ENCODE measurements around the gene GXYLT1. TPM values are rescaled to one million over a fixed set of nuclear protein-coding genes. Genes with fewer than 3 reads are reported as not detected.

The GXYLT1 gene
- total and polyA plus RNA-seq, 2 of the 13 experiments (the other 11 are each of a cell fraction or from before 2014, with no cell fraction given), result 7.8 to 17.0 TPM

DNA sequence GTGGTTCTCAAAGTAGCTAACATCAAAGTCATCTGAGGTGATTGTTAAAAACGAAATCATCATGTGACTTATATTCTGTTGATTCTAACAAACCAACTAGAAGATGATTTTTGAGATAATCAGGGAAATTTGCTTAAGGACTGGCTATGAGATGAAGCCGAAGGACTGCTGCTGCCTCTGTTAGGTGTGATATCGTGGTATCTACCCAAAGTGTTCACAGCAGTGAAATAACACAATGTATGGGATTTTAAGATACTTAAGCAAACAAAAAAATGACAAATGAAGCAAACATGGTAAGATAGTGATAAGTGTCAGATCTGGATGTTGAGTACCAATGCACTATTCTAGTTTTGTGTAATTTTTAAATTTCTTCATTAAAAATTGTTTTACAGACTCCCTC, 59.1 kb downstream of the GXYLT1 start (continued):
- TF ChIP-seq, protein P1, sequence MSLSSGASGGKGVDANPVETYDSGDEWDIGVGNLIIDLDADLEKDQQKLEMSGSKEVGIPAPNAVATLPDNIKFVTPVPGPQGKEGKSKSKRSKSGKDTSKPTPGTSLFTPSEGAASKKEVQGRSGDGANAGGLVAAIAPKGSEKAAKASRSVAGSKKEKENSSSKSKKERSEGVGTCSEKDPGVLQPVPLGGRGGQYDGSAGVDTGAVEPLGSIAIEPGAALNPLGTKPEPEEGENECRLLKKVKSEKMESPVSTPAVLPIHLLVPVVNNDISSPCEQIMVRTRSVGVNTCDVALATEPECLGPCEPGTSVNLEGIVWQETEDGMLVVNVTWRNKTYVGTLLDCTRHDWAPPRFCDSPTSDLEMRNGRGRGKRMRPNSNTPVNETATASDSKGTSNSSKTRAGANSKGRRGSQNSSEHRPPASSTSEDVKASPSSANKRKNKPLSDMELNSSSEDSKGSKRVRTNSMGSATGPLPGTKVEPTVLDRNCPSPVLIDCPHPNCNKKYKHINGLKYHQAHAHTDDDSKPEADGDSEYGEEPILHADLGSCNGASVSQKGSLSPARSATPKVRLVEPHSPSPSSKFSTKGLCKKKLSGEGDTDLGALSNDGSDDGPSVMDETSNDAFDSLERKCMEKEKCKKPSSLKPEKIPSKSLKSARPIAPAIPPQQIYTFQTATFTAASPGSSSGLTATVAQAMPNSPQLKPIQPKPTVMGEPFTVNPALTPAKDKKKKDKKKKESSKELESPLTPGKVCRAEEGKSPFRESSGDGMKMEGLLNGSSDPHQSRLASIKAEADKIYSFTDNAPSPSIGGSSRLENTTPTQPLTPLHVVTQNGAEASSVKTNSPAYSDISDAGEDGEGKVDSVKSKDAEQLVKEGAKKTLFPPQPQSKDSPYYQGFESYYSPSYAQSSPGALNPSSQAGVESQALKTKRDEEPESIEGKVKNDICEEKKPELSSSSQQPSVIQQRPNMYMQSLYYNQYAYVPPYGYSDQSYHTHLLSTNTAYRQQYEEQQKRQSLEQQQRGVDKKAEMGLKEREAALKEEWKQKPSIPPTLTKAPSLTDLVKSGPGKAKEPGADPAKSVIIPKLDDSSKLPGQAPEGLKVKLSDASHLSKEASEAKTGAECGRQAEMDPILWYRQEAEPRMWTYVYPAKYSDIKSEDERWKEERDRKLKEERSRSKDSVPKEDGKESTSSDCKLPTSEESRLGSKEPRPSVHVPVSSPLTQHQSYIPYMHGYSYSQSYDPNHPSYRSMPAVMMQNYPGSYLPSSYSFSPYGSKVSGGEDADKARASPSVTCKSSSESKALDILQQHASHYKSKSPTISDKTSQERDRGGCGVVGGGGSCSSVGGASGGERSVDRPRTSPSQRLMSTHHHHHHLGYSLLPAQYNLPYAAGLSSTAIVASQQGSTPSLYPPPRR (CRISPR knock-in tag; IDR thresholded peaks at IDR 0.05; ENCODE audit: borderline replicate concordance), result no peak
- no peak for TF ChIP-seq CENPX (CRISPR knock-in tag; IDR thresholded peaks at IDR 0.05)
- TF ChIP-seq, protein P2, sequence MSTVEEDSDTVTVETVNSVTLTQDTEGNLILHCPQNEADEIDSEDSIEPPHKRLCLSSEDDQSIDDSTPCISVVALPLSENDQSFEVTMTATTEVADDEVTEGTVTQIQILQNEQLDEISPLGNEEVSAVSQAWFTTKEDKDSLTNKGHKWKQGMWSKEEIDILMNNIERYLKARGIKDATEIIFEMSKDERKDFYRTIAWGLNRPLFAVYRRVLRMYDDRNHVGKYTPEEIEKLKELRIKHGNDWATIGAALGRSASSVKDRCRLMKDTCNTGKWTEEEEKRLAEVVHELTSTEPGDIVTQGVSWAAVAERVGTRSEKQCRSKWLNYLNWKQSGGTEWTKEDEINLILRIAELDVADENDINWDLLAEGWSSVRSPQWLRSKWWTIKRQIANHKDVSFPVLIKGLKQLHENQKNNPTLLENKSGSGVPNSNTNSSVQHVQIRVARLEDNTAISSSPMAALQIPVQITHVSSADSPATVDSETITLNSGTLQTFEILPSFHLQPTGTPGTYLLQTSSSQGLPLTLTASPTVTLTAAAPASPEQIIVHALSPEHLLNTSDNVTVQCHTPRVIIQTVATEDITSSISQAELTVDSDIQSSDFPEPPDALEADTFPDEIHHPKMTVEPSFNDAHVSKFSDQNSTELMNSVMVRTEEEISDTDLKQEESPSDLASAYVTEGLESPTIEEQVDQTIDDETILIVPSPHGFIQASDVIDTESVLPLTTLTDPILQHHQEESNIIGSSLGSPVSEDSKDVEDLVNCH (CRISPR knock-in tag; IDR thresholded peaks at IDR 0.05), result no peak
- TF ChIP-seq, protein P3, sequence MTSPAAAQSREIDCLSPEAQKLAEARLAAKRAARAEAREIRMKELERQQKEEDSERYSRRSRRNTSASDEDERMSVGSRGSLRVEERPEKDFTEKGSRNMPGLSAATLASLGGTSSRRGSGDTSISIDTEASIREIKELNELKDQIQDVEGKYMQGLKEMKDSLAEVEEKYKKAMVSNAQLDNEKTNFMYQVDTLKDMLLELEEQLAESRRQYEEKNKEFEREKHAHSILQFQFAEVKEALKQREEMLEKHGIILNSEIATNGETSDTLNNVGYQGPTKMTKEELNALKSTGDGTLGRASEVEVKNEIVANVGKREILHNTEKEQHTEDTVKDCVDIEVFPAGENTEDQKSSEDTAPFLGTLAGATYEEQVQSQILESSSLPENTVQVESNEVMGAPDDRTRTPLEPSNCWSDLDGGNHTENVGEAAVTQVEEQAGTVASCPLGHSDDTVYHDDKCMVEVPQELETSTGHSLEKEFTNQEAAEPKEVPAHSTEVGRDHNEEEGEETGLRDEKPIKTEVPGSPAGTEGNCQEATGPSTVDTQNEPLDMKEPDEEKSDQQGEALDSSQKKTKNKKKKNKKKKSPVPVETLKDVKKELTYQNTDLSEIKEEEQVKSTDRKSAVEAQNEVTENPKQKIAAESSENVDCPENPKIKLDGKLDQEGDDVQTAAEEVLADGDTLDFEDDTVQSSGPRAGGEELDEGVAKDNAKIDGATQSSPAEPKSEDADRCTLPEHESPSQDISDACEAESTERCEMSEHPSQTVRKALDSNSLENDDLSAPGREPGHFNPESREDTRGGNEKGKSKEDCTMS (CRISPR knock-in tag; conservative IDR thresholded peaks at IDR 0.05), result no peak
- TF ChIP-seq RBFOX2 (IDR thresholded peaks at IDR 0.05; ENCODE audit: low read depth, low read length), result no peak

All from HepG2 (cell line).